ENCODE results near the gene TMEM270. TPM values are rescaled to one million over a fixed set of nuclear protein-coding genes. Genes with fewer than 3 reads are reported as not detected.
"Not testable (repeated sequence)": the region's sequence is repeated elsewhere in the genome, so short reads cannot be mapped to it uniquely, and the experiment has no call there.

Gene TMEM270
- polyA plus RNA-seq, 2 donors, result not detected

DNA sequence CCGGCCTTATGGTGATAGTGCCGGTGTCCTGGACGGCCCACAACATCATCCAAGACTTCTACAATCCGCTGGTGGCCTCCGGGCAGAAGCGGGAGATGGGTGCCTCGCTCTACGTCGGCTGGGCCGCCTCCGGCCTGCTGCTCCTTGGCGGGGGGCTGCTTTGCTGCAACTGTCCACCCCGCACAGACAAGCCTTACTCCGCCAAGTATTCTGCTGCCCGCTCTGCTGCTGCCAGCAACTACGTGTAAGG is 29.4 kb upstream of the TMEM270 start:
- Histone ChIP-seq H3K9me3 (ENCODE audit: control insufficient read depth in 2 of 2, insufficient read depth in 1 of 2, low read depth in 1 of 2, low read length in 1 of 2) (peaks cover 0 to 9% of the 10 kb centered on the region in 2 donors), H3K27ac (ENCODE audit: low read depth in 2 of 2, low read length in 1 of 2) (peak overlapping the region; percentile 94 to 95), H3K36me3 (ENCODE audit: control insufficient read depth in 2 of 2, insufficient read depth in 2 of 2, low read length in 1 of 2) (peaks cover 0 to 2% of the 10 kb centered on the region in 2 donors), H3K4me1 (ENCODE audit: control insufficient read depth in 2 of 2, insufficient read depth in 2 of 2, low read length in 1 of 2) (peaks cover 3 to 36% of the 10 kb centered on the region in 2 donors), H3K27me3 (ENCODE audit: control insufficient read depth in 1 of 2, insufficient read depth in 2 of 2, low read length in 2 of 2) (no peaks in the 10 kb centered on the region), H3K4me3 (ENCODE audit: low read depth in 1 of 2, low read length in 2 of 2) (peak overlapping the region; percentile 59 to 81)
- WGBS, 2 donors, result 62 to 75% methylated on average over 16 of the region's 16 CpGs

DNA sequence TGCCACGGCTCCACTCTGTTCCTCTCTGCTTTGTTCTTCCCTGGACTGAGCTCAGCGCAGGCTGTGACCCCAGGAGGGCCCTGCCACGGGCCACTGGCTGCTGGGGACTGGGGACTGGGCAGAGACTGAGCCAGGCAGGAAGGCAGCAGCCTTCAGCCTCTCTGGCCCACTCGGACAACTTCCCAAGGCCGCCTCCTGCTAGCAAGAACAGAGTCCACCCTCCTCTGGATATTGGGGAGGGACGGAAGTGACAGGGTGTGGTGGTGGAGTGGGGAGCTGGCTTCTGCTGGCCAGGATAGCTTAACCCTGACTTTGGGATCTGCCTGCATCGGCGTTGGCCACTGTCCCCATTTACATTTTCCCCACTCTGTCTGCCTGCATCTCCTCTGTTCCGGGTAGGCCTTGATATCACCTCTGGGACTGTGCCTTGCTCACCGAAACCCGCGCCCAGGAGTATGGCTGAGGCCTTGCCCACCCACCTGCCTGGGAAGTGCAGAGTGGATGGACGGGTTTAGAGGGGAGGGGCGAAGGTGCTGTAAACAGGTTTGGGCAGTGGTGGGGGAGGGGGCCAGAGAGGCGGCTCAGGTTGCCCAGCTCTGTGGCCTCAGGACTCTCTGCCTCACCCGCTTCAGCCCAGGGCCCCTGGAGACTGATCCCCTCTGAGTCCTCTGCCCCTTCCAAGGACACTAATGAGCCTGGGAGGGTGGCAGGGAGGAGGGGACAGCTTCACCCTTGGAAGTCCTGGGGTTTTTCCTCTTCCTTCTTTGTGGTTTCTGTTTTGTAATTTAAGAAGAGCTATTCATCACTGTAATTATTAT is 28.9 kb upstream of the TMEM270 start:
- peak overlapping the region; percentile 94 to 95 for H3K27ac ChIP-seq (ENCODE audit: low read depth in 2 of 2, low read length in 1 of 2)
- H3K4me3 ChIP-seq (ENCODE audit: low read depth in 1 of 2, low read length in 2 of 2), result peak overlapping the region; percentile 59 to 81
- peaks cover 0 to 2% of the 10 kb centered on the region in 2 donors for H3K36me3 ChIP-seq (ENCODE audit: control insufficient read depth in 2 of 2, insufficient read depth in 2 of 2, low read length in 1 of 2)
- WGBS, 2 donors, result 34 to 44% methylated on average over 16 of the region's 16 CpGs
- H3K27me3 ChIP-seq (ENCODE audit: control insufficient read depth in 1 of 2, insufficient read depth in 2 of 2, low read length in 2 of 2), result no peaks in the 10 kb centered on the region
- peaks cover 0 to 9% of the 10 kb centered on the region in 2 donors for H3K9me3 ChIP-seq (ENCODE audit: control insufficient read depth in 2 of 2, insufficient read depth in 1 of 2, low read depth in 1 of 2, low read length in 1 of 2)
- peaks cover 3 to 36% of the 10 kb centered on the region in 2 donors for H3K4me1 ChIP-seq (ENCODE audit: control insufficient read depth in 2 of 2, insufficient read depth in 2 of 2, low read length in 1 of 2)

DNA sequence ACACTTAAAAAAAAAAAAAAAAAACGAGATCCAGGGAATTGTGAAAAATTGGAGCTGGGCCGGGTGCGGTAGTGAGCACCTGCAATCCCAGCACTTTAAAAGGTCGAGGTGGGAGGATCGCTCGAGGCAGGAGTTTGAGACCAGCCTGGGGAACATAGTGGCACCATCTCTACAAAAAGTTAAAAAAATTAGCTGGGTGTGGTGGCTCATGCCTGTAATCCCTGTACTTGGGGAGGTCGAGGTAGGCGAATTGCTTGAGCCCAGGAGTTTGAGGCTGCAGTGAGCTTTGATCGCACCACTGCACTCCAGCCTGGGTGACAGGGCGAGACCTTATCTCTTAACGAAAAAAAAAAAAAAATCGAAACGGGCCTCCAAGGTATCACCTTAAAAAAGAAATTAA is 28.2 kb upstream of the TMEM270 start:
- Histone ChIP-seq H3K4me1 (ENCODE audit: control insufficient read depth in 2 of 2, insufficient read depth in 2 of 2, low read length in 1 of 2) (peaks cover 3 to 32% of the 10 kb centered on the region in 2 donors), H3K9me3 (ENCODE audit: control insufficient read depth in 2 of 2, insufficient read depth in 1 of 2, low read depth in 1 of 2, low read length in 1 of 2) (peaks cover 0 to 9% of the 10 kb centered on the region in 2 donors), H3K27ac (ENCODE audit: low read depth in 2 of 2, low read length in 1 of 2) (peak overlapping the region; percentile 34 to 95), H3K36me3 (ENCODE audit: control insufficient read depth in 2 of 2, insufficient read depth in 2 of 2, low read length in 1 of 2) (peaks cover 0 to 2% of the 10 kb centered on the region in 2 donors), H3K4me3 (ENCODE audit: low read depth in 1 of 2, low read length in 2 of 2) (peak overlapping the region in 1 of 2 donors; percentile 59), H3K27me3 (ENCODE audit: control insufficient read depth in 1 of 2, insufficient read depth in 2 of 2, low read length in 2 of 2) (no peaks in the 10 kb centered on the region)
- 51 to 67% methylated on average over 13 of the region's 13 CpGs for WGBS, 2 donors

DNA sequence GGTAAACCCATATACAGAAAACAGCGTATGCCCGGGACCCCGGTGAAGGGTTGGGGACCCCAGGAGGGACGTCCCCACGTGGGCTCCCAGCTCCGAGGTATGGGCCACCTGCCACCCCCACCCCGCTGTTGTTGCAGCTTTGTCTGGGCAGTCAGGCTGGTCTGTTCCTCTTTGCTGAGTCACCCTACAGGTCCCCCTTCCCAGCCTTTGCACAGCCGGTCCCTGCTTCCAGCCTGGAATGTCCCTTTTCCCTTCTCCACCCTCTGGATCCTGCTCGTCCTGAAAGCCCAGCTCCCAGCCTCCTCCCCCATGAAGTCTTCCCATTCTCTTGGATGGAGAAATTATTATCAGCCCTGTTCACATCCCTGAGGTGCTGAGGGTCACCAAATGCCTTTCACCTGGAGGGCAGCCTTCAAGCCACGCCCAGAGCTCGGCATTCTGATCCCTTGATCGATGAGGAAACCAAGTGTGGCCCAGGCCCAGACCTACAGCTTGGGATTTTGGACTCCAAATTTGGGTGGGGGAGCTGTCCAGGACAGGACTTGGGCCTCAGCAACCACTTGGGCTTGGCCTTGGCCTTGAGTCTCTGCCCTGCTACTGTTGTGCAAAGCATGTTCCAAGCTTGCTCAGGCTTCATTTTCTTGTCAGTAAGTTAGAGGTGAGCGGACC is 27.6 kb upstream of the TMEM270 start:
- Histone ChIP-seq H3K4me1 (ENCODE audit: control insufficient read depth in 2 of 2, insufficient read depth in 2 of 2, low read length in 1 of 2) (peaks cover 0 to 34% of the 10 kb centered on the region in 2 donors), H3K27ac (ENCODE audit: low read depth in 2 of 2, low read length in 1 of 2) (peak overlapping the region; percentile 73 to 95), H3K36me3 (ENCODE audit: control insufficient read depth in 2 of 2, insufficient read depth in 2 of 2, low read length in 1 of 2) (peaks cover 0 to 2% of the 10 kb centered on the region in 2 donors), H3K9me3 (ENCODE audit: control insufficient read depth in 2 of 2, insufficient read depth in 1 of 2, low read depth in 1 of 2, low read length in 1 of 2) (peaks cover 0 to 9% of the 10 kb centered on the region in 2 donors), H3K27me3 (ENCODE audit: control insufficient read depth in 1 of 2, insufficient read depth in 2 of 2, low read length in 2 of 2) (no peaks in the 10 kb centered on the region), H3K4me3 (ENCODE audit: low read depth in 1 of 2, low read length in 2 of 2) (peak overlapping the region; percentile 33 to 59)
- WGBS, 2 donors, result 50 to 59% methylated on average over 13 of the region's 13 CpGs

DNA sequence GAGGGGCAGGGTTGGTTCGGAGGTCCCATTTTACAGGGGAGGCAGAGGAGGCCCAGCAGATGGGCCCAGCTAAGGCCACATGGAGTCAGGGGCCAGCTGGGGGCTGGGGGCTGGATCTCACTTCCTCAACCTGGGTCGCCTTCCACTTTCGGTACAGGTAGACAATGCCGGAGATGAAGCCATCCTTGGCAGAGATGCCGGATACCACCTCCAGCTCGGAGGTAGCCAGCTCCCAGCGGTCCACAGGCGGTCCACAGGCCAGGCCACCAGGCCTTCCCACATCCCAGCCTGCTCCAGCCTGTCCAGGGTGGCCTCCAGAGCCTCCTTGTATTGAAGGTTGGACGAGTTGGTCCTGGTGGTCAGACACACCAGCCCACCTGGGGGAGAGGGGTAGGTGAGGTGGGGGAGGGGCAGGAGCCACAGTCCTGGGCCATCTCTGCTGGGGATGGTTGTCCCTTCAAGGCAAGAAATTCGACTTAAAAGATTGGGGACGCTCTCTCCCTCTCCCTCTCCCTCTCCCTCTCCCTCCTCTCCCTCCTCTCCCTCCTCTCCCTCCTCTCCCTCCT is 26.2 kb upstream of the TMEM270 start:
- Histone ChIP-seq H3K27ac (ENCODE audit: low read depth in 2 of 2, low read length in 1 of 2) (no peak overlapping the region), H3K4me3 (ENCODE audit: low read depth in 1 of 2, low read length in 2 of 2) (no peak overlapping the region)
- WGBS, 2 donors, result 87 to 96% methylated on average over 10 to 11 of the region's 11 CpGs

DNA sequence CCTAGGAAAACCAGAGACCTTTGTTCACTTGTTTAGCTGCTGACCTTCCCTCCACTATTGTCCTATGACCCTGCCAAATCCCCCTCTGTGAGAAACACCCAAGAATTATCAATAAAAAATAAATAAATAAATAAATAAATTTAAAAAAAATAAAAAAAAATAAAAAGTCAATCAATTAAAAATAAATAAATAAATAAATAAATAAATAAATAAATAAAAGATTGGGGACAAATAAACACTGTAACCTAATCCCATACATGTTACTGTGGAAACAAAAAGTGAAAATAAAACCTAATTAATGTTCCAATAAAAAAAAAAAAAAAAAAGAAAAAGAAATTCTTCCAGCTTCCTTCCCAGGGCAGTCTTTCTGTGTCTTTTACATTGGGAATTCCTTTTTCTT is 23.8 kb upstream of the TMEM270 start:
- not testable (repeated sequence) for H3K27me3 ChIP-seq (ENCODE audit: control insufficient read depth in 1 of 2, insufficient read depth in 2 of 2, low read length in 2 of 2); H3K36me3 ChIP-seq (ENCODE audit: control insufficient read depth in 2 of 2, insufficient read depth in 2 of 2, low read length in 1 of 2); H3K4me3 ChIP-seq (ENCODE audit: low read depth in 1 of 2, low read length in 2 of 2); H3K9me3 ChIP-seq (ENCODE audit: control insufficient read depth in 2 of 2, insufficient read depth in 1 of 2, low read depth in 1 of 2, low read length in 1 of 2); H3K27ac ChIP-seq (ENCODE audit: low read depth in 2 of 2, low read length in 1 of 2)
- H3K4me1 ChIP-seq (ENCODE audit: control insufficient read depth in 2 of 2, insufficient read depth in 2 of 2, low read length in 1 of 2), result peaks cover 0 to 19% of the 10 kb centered on the region in 2 donors

More for the DNA sequence above, 26.2 kb upstream of the TMEM270 start:
- Histone ChIP-seq H3K9me3 (ENCODE audit: control insufficient read depth in 2 of 2, insufficient read depth in 1 of 2, low read depth in 1 of 2, low read length in 1 of 2) (peaks cover 0 to 9% of the 10 kb centered on the region in 2 donors), H3K27me3 (ENCODE audit: control insufficient read depth in 1 of 2, insufficient read depth in 2 of 2, low read length in 2 of 2) (no peaks in the 10 kb centered on the region), H3K4me1 (ENCODE audit: control insufficient read depth in 2 of 2, insufficient read depth in 2 of 2, low read length in 1 of 2) (peaks cover 0 to 27% of the 10 kb centered on the region in 2 donors), H3K36me3 (ENCODE audit: control insufficient read depth in 2 of 2, insufficient read depth in 2 of 2, low read length in 1 of 2) (peaks cover 0 to 2% of the 10 kb centered on the region in 2 donors)

DNA sequence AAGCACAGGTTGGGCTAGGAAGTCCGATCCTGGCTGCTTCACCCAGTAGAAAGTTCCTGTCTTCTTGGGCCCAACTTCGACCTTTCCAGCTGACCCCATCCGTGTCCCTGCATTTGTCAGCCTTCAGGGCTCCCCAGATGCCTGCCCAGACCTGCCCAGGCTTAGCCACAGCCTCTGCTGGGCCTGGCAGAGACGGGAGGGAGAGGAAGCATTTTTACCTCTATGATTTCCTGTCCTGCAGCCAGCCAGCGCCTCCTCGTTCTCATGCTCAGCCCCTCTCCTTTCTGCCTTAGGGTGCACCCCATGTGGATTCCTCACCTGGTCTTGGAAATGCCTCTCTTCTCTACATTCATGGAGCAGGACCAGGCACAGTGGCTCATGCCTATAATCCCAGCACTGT is 22.3 kb upstream of the TMEM270 start:
- Histone ChIP-seq H3K4me3 (ENCODE audit: low read depth in 1 of 2, low read length in 2 of 2) (no peak overlapping the region), H3K27me3 (ENCODE audit: control insufficient read depth in 1 of 2, insufficient read depth in 2 of 2, low read length in 2 of 2) (no peaks in the 10 kb centered on the region), H3K36me3 (ENCODE audit: control insufficient read depth in 2 of 2, insufficient read depth in 2 of 2, low read length in 1 of 2) (no peaks in the 10 kb centered on the region), H3K9me3 (ENCODE audit: control insufficient read depth in 2 of 2, insufficient read depth in 1 of 2, low read depth in 1 of 2, low read length in 1 of 2) (no peaks in the 10 kb centered on the region), H3K4me1 (ENCODE audit: control insufficient read depth in 2 of 2, insufficient read depth in 2 of 2, low read length in 1 of 2) (peaks cover 0 to 13% of the 10 kb centered on the region in 2 donors), H3K27ac (ENCODE audit: low read depth in 2 of 2, low read length in 1 of 2) (peak overlapping the region; percentile 60 to 69)
- WGBS, 2 donors, result 42 to 44% methylated on average over 6 of the region's 6 CpGs

DNA sequence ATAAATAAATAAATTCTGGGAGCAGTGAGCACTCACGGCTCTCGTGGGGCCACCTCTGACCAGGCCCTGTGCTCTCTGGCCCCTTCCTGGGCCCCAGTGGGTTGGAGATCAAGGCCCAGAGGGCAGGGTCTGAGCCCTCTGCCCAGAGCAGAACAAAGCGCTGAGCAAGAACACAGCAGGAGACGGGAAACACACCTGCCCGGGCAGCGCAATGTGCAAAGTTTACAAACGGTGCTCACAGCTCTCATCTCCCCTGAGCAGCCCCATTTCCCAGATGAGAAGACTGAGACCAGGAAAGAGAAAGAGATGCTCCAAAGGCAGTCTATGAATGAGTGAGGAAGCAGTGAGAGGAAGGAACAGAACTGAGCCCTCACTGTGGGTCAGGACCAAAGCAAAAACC is 21.7 kb upstream of the TMEM270 start:
- peak overlapping the region in 1 of 2 donors; percentile 9 for H3K27ac ChIP-seq (ENCODE audit: low read depth in 2 of 2, low read length in 1 of 2)
- H3K4me3 ChIP-seq (ENCODE audit: low read depth in 1 of 2, low read length in 2 of 2), result no peak overlapping the region
- WGBS, 2 donors, result 83 to 84% methylated on average over 7 of the region's 7 CpGs

DNA sequence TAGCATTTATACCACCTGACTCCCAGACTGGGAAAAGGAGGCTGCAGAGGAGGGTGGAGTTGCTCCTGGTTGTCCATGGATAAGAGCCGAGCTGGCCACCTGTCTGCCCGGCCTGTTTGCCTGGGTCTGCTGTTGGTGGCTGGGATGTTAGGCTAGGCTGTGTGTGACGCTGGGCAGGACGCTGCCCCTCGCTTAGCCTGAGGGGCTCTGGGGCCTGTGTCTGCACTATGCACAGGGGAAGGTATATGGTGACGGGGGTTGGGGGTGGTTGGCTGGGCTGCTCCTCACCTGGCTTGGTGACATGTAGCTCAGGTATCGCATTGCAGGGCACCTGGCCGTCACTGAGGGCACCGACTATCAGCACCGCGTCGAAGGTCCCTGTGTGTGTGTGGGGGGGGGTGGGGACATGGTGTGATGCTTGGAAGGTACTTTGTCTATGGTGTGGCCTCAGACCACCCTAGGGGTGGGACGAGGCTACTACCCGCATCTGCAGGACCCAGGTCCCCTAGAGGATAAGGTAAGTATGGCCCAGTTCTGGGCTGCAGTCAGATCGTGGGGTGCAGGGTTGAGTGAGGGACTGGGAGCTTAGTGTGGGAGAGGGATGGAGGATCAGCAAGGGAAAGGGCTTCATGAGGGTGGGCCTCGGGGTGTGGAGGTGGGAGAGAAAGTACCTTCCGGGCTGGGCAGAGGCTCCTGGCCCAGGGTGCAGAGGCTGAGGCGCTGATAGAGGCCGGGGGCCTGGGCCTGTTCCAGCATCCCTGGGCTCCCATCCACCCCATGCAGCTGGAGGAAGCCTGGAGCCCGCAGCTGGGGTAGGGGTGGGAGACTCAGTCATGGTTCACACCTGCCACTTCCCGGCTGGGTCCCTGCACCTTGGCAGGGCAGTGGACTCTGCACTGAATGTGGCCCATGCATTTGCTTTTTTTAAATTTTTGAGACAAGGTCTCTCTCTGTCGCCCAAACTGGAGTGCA is 20.9 kb upstream of the TMEM270 start:
- Histone ChIP-seq H3K27me3 (ENCODE audit: control insufficient read depth in 1 of 2, insufficient read depth in 2 of 2, low read length in 2 of 2) (no peaks in the 10 kb centered on the region), H3K36me3 (ENCODE audit: control insufficient read depth in 2 of 2, insufficient read depth in 2 of 2, low read length in 1 of 2) (no peaks in the 10 kb centered on the region), H3K27ac (ENCODE audit: low read depth in 2 of 2, low read length in 1 of 2) (no peak overlapping the region), H3K4me3 (ENCODE audit: low read depth in 1 of 2, low read length in 2 of 2) (no peak overlapping the region), H3K9me3 (ENCODE audit: control insufficient read depth in 2 of 2, insufficient read depth in 1 of 2, low read depth in 1 of 2, low read length in 1 of 2) (no peaks in the 10 kb centered on the region), H3K4me1 (ENCODE audit: control insufficient read depth in 2 of 2, insufficient read depth in 2 of 2, low read length in 1 of 2) (peaks cover 0 to 13% of the 10 kb centered on the region in 2 donors)
- 89 to 92% methylated on average over 20 to 22 of the region's 22 CpGs for WGBS, 2 donors

More for the DNA sequence above, 21.7 kb upstream of the TMEM270 start:
- no peaks in the 10 kb centered on the region for H3K36me3 ChIP-seq (ENCODE audit: control insufficient read depth in 2 of 2, insufficient read depth in 2 of 2, low read length in 1 of 2)
- H3K4me1 ChIP-seq (ENCODE audit: control insufficient read depth in 2 of 2, insufficient read depth in 2 of 2, low read length in 1 of 2), result peaks cover 0 to 13% of the 10 kb centered on the region in 2 donors
- no peaks in the 10 kb centered on the region for H3K9me3 ChIP-seq (ENCODE audit: control insufficient read depth in 2 of 2, insufficient read depth in 1 of 2, low read depth in 1 of 2, low read length in 1 of 2)
- no peaks in the 10 kb centered on the region for H3K27me3 ChIP-seq (ENCODE audit: control insufficient read depth in 1 of 2, insufficient read depth in 2 of 2, low read length in 2 of 2)
